H9 (cell line): ENCODE results near the gene SLC22A16. TPM values are rescaled to one million over a fixed set of nuclear protein-coding genes. Genes with fewer than 3 reads are reported as not detected.

ENCODE experiments used
- DNase-seq: peaks from one replicate; pipeline ENCODE4 v3.0.0-alpha.2; 2017
- H2AFZ ChIP-seq: one replicate; pipeline ENCODE4 v1.6.1; 2013; ENCODE audit warnings: mild to moderate bottlenecking, low read length, control low read depth, moderate library complexity
- H2AK5ac ChIP-seq: 2 replicates; pipeline ENCODE4 v1.6.1; 2013; ENCODE audit warnings: low read length, control low read depth, mixed read lengths; ENCODE audit not compliant: insufficient read length
- H2BK120ac ChIP-seq: one replicate; pipeline ENCODE4 v1.6.1; 2013; ENCODE audit warnings: low read depth, mild to moderate bottlenecking, low read length, control low read depth, inconsistent platforms; ENCODE audit not compliant: poor library complexity, severe bottlenecking
- H2BK12ac ChIP-seq: 2 replicates; pipeline ENCODE4 v1.6.1; 2013; ENCODE audit warnings: low read length, control low read depth, mixed read lengths, low read depth; ENCODE audit not compliant: insufficient read length
- H2BK15ac ChIP-seq: 2 replicates; pipeline ENCODE4 v1.6.1; 2013; ENCODE audit warnings: low read depth, low read length, control low read depth
- H2BK20ac ChIP-seq: one replicate; pipeline ENCODE4 v1.6.1; 2013; ENCODE audit warnings: low read depth, mild to moderate bottlenecking, low read length, control low read depth, inconsistent platforms; ENCODE audit not compliant: poor library complexity, severe bottlenecking
- H2BK5ac ChIP-seq: 2 replicates; pipeline ENCODE4 v1.6.1; 2013; ENCODE audit warnings: low read length, control low read depth, mixed read lengths; ENCODE audit not compliant: insufficient read length
- H3K14ac ChIP-seq: 2 replicates; pipeline ENCODE4 v1.6.1; 2013; ENCODE audit warnings: low read length, control low read depth; ENCODE audit not compliant: insufficient read depth
- H3K18ac ChIP-seq: 2 replicates; pipeline ENCODE4 v1.6.1; 2013; ENCODE audit warnings: low read depth, mild to moderate bottlenecking, mixed read lengths, low read length, control low read depth; ENCODE audit not compliant: insufficient read length
- H3K23ac ChIP-seq: 2 replicates; pipeline ENCODE4 v1.6.1; 2013; ENCODE audit warnings: low read length, control low read depth, mixed read lengths, low read depth; ENCODE audit not compliant: insufficient read length
- H3K23me2 ChIP-seq: 2 replicates; pipeline ENCODE4 v1.6.1; 2013; ENCODE audit warnings: low read depth, mild to moderate bottlenecking, mixed read lengths, low read length, control low read depth; ENCODE audit not compliant: insufficient read length, poor library complexity, severe bottlenecking
- H3K27ac ChIP-seq: 2 replicates; pipeline ENCODE4 v1.5.1; 2013; ENCODE audit warnings: low read length, control low read depth, mixed read lengths, low read depth; ENCODE audit not compliant: insufficient read length
- H3K27me3 ChIP-seq: 2 replicates; pipeline ENCODE4 v1.6.1; 2013; ENCODE audit warnings: low read length, control low read depth, inconsistent platforms; ENCODE audit not compliant: insufficient read depth
- H3K4ac ChIP-seq: 2 replicates; pipeline ENCODE4 v1.6.1; 2013; ENCODE audit warnings: low read depth, mild to moderate bottlenecking, control low read depth, inconsistent platforms, low read length, moderate library complexity
- H3K4me1 ChIP-seq: 2 replicates; pipeline ENCODE4 v1.6.1; 2013; ENCODE audit warnings: low read length, control low read depth, inconsistent platforms; ENCODE audit not compliant: insufficient read depth
- H3K4me2 ChIP-seq: 2 replicates; pipeline ENCODE4 v1.6.1; 2013; ENCODE audit warnings: low read length, control low read depth, mixed read lengths; ENCODE audit not compliant: insufficient read length, insufficient read depth
- H3K56ac ChIP-seq: 2 replicates; pipeline ENCODE4 v1.6.1; 2013; ENCODE audit warnings: low read depth, mild to moderate bottlenecking, mixed read lengths, low read length, control low read depth; ENCODE audit not compliant: insufficient read length
- H3K79me1 ChIP-seq: 2 replicates; pipeline ENCODE4 v1.6.1; 2013; ENCODE audit warnings: low read depth, mild to moderate bottlenecking, moderate library complexity, low read length, control low read depth, inconsistent platforms; ENCODE audit not compliant: insufficient read depth, poor library complexity, severe bottlenecking
- H3K79me2 ChIP-seq: 2 replicates; pipeline ENCODE4 v1.6.1; 2013; ENCODE audit warnings: low read length, control low read depth, inconsistent platforms; ENCODE audit not compliant: insufficient read depth
- H3K9ac ChIP-seq: 2 replicates; pipeline ENCODE4 v1.6.1; 2013; ENCODE audit warnings: low read length, control low read depth, mixed read lengths; ENCODE audit not compliant: insufficient read length; ENCODE audit errors: extremely low read depth
- H3K9me3 ChIP-seq: one replicate; pipeline ENCODE4 v1.6.1; 2013; ENCODE audit warnings: low read depth, low read length, inconsistent platforms; ENCODE audit not compliant: control insufficient read depth
- H3T11ph ChIP-seq: one replicate; pipeline ENCODE4 v1.6.1; 2013; ENCODE audit warnings: mild to moderate bottlenecking, low read length, control low read depth, inconsistent platforms
- H4K20me1 ChIP-seq: one replicate; pipeline ENCODE4 v1.6.1; 2013; ENCODE audit not compliant: control insufficient read depth, insufficient read length, insufficient read depth
- H4K5ac ChIP-seq: 2 replicates; pipeline ENCODE4 v1.6.1; 2013; ENCODE audit warnings: low read depth, mild to moderate bottlenecking, mixed read lengths, low read length, control low read depth; ENCODE audit not compliant: insufficient read length
- H4K8ac ChIP-seq: replicated peaks from 2 replicates; pipeline ENCODE4 v1.6.1; 2013; ENCODE audit warnings: low read length, control low read depth, mixed read lengths, low read depth; ENCODE audit not compliant: insufficient read length
- H4K91ac ChIP-seq: 2 replicates; pipeline ENCODE4 v1.6.1; 2013; ENCODE audit warnings: low read depth, mild to moderate bottlenecking, moderate library complexity, mixed read lengths, low read length, control low read depth; ENCODE audit not compliant: insufficient read length
- H3K27ac Mint-ChIP-seq, 3 experiments: 2 replicates in 2 of 3; 3 replicates in 1 of 3; pipeline ENCODE4 v1.8.0; 2020 to 2021; ENCODE audit warnings: mixed read lengths in 3 of 3, mild to moderate bottlenecking in 1 of 3, moderate library complexity in 1 of 3
- H3K27me3 Mint-ChIP-seq: 2 replicates; pipeline ENCODE4 v1.8.0; 2021; ENCODE audit warnings: low read depth, mild to moderate bottlenecking, moderate library complexity, mixed read lengths
- H3K36me3 Mint-ChIP-seq, 3 experiments: 2 replicates in 2 of 3; 3 replicates in 1 of 3; pipeline ENCODE4 v1.8.0; 2020 to 2021; ENCODE audit warnings: low read depth in 3 of 3, mixed read lengths in 3 of 3; ENCODE audit not compliant: insufficient read depth in 1 of 3
- H3K4me1 Mint-ChIP-seq, 2 experiments: 2 replicates each; pipeline ENCODE4 v1.8.0; 2020; ENCODE audit warnings: mixed read lengths in 2 of 2
- H3K4me3 Mint-ChIP-seq, 2 experiments: 2 replicates in 1 of 2; 3 replicates in 1 of 2; pipeline ENCODE4 v1.8.0; 2020 to 2021; ENCODE audit warnings: mild to moderate bottlenecking in 2 of 2, mixed read lengths in 2 of 2, moderate library complexity in 1 of 2
- H3K9me3 Mint-ChIP-seq, 2 experiments: 2 replicates in 1 of 2; 3 replicates in 1 of 2; pipeline ENCODE4 v1.8.0; 2020; ENCODE audit warnings: mild to moderate bottlenecking in 2 of 2, mixed read lengths in 2 of 2, moderate library complexity in 1 of 2
- CTCF ChIP-seq: fragments of 200-600 bp; sonication (generic); conservative IDR thresholded peaks from 3 replicates; pipeline ENCODE4 v1.8.0; 2021; ENCODE audit warnings: antibody characterized with exemption, mild to moderate bottlenecking
- WGBS: extraction: QIAGEN DNeasy Blood & Tissue Kit; methylation state at CpG from one replicate; pipeline ENCODE4 v1.1.7; 2013; ENCODE audit warnings: missing lambda C conversion rate, low lambda C conversion rate, mixed read lengths; ENCODE audit not compliant: insufficient read length; ENCODE audit errors: extremely low coverage; 5-methylcytosine and 5-hydroxymethylcytosine counted together
- total RNA-seq: library from RNA; stranded (reverse); gene quantifications from 2 replicates; pipeline ENCODE4 v1.2.1, GENCODE V29; 2021

Gene SLC22A16
- total RNA-seq, 1 experiment from 2014 or later, result not detected

- Histone ChIP-seq H3K4ac (no peak overlapping the region), H3K9ac (no peak overlapping the region), H3K9me3 (no peaks in the 10 kb centered on the region), H3K79me1 (no peaks in the 10 kb centered on the region), H3K27ac (no peak overlapping the region), H4K20me1 (no peaks in the 10 kb centered on the region), H3K56ac (no peak overlapping the region), H2BK15ac (no peak overlapping the region), H4K91ac (no peak overlapping the region), H3K79me2 (no peaks in the 10 kb centered on the region), H2AFZ (no peak overlapping the region), H2BK12ac (no peak overlapping the region), H3K23ac (no peak overlapping the region), H2BK20ac (no peak overlapping the region), H3K18ac (no peak overlapping the region), H2AK5ac (no peak overlapping the region), H3K14ac (no peak overlapping the region), H4K5ac (no peak overlapping the region), H2BK5ac (no peak overlapping the region), H3K4me2 (no peak overlapping the region), H3K27me3 (no peaks in the 10 kb centered on the region), H2BK120ac (no peak overlapping the region), H3K4me1 (no peaks in the 10 kb centered on the region; the same call in 1 of the 2 replicates), H3T11ph (no peak overlapping the region), H3K23me2 (no peaks in the 10 kb centered on the region), H4K8ac (no peak overlapping the region)
- no CpG with 5 or more reads among the region's 12 CpGs for WGBS
- H3K27me3 Mint-ChIP-seq, result no peaks in the 10 kb centered on the region
- no peak overlapping the region for H3K4me3 Mint-ChIP-seq
- no peaks in the 10 kb centered on the region for H3K9me3 Mint-ChIP-seq
- peaks cover 9 to 16% of the 10 kb centered on the region in 2 experiments for H3K4me1 Mint-ChIP-seq
- H3K27ac Mint-ChIP-seq, result no peak overlapping the region
- no peak for TF ChIP-seq CTCF
- no peaks in the 10 kb centered on the region for H3K36me3 Mint-ChIP-seq
- no peak for DNase-seq
Measured at GRCh38 chr6:110520209-110520965, 44.0 kb upstream of the SLC22A16 start.
